ENCODE results near the gene AKAP7. TPM values are rescaled to one million over a fixed set of nuclear protein-coding genes. Genes with fewer than 3 reads are reported as not detected.

AKAP7 gene
- total RNA-seq, 1 donor from 2014 or later: 1.3 TPM

DNA sequence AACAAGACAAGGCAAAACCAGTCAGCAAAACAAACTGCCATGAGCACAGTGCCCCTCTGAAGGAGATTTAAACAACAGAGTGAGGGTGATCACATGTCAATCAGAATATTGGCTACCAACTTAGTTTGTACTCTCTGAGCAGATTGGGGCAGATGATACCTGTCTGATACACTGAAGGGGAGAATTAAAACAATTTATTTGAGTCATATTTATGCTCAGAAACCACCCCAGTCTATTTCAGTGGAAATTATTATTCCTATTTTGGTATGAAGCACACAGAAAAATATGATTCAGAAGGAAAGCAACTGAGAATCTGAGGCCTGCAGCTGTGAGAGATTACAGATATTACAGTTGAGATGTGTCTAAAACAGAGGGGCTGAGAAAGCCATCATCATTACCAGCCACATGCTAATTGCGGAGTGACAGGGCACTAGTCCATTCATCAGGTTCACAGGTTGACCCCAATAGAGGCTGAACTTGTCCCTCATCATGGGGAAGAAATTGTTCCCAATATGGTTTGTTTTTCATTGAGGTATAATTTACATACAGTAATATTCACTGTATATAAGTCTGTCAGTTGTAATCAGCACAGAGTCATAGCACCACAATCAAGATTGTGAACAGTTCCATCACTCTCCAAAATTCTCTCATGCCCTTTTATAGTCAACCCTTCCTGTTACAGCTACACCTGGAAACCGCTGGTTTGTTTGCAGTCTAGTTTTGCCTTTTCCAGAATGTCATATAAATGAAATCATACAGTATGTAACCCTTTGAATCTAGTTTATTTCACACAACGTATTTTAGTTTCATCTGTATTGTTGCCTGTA, 134.5 kb downstream of the AKAP7 start:
- DNase-seq (ENCODE audit: low read depth) (no peak), FAIRE-seq (no peak)
- no peaks in the 10 kb centered on the region for H3K36me3 ChIP-seq (ENCODE audit: control insufficient read depth, insufficient read depth, low read length)

DNA sequence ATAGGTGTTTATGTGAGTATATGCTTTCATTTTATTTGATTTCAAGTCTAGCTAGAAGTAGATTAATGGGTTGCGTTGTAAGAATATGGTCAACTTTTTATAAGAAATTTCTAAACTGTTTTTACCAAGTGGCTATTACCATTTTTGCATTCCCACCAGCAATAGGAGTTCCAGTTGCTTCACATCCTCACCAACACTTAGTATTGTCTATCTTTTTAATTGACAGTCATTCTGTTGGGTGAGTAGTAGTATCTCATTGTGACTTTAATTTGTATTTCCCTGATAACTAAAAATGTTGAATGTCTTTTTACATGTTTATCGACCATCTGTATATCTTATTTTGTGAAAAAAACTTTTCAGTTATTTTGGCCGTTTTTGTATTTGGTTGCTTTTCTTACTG, 135.3 kb downstream of the AKAP7 start:
- DNase-seq (ENCODE audit: low read depth) (no peak), FAIRE-seq (no peak)
- Histone ChIP-seq H3K27me3 (ENCODE audit: control insufficient read depth, insufficient read depth, low read length) (no peaks in the 10 kb centered on the region), H3K4me3 (ENCODE audit: low read depth, low read length) (no peak overlapping the region), H3K36me3 (ENCODE audit: control insufficient read depth, insufficient read depth, low read length) (no peaks in the 10 kb centered on the region)
- TF ChIP-seq, protein P1, sequence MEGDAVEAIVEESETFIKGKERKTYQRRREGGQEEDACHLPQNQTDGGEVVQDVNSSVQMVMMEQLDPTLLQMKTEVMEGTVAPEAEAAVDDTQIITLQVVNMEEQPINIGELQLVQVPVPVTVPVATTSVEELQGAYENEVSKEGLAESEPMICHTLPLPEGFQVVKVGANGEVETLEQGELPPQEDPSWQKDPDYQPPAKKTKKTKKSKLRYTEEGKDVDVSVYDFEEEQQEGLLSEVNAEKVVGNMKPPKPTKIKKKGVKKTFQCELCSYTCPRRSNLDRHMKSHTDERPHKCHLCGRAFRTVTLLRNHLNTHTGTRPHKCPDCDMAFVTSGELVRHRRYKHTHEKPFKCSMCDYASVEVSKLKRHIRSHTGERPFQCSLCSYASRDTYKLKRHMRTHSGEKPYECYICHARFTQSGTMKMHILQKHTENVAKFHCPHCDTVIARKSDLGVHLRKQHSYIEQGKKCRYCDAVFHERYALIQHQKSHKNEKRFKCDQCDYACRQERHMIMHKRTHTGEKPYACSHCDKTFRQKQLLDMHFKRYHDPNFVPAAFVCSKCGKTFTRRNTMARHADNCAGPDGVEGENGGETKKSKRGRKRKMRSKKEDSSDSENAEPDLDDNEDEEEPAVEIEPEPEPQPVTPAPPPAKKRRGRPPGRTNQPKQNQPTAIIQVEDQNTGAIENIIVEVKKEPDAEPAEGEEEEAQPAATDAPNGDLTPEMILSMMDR (IDR thresholded peaks at IDR 0.05; ENCODE audit: insufficient read depth, low read length, severe bottlenecking): no peak

More for the DNA sequence above, 134.5 kb downstream of the AKAP7 start:
- TF ChIP-seq, protein P1 (IDR thresholded peaks at IDR 0.05; ENCODE audit: insufficient read depth, low read length, severe bottlenecking): no peak
- H3K4me3 ChIP-seq (ENCODE audit: low read depth, low read length): no peak overlapping the region
- no peaks in the 10 kb centered on the region for H3K27me3 ChIP-seq (ENCODE audit: control insufficient read depth, insufficient read depth, low read length)

DNA sequence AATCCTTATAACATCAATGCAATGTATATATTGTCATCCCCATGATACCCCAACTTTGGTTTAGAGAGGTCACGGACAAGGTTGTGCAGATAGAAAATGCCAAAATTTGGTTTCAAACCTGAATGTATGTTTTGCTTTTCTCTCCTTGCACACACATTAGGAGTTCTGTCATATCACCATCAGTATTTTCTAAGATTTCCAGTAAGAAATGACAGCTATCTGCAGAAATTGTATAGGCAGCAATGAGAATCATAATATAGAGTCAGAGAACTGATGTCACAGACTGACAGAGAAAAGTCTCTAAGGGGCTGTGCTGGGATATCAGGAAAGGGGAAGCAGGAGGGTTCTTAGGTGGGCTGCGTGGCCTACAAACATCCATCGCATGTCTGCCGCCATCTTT, 140.0 kb downstream of the AKAP7 start:
- no peak for FAIRE-seq
- TF ChIP-seq, protein P1 (IDR thresholded peaks at IDR 0.05; ENCODE audit: insufficient read depth, low read length, severe bottlenecking): no peak
- DNase-seq (ENCODE audit: low read depth): no peak
- no peaks in the 10 kb centered on the region for H3K27me3 ChIP-seq (ENCODE audit: control insufficient read depth, insufficient read depth, low read length)
- H3K4me3 ChIP-seq (ENCODE audit: low read depth, low read length): no peak overlapping the region
- no peaks in the 10 kb centered on the region for H3K36me3 ChIP-seq (ENCODE audit: control insufficient read depth, insufficient read depth, low read length)

DNA sequence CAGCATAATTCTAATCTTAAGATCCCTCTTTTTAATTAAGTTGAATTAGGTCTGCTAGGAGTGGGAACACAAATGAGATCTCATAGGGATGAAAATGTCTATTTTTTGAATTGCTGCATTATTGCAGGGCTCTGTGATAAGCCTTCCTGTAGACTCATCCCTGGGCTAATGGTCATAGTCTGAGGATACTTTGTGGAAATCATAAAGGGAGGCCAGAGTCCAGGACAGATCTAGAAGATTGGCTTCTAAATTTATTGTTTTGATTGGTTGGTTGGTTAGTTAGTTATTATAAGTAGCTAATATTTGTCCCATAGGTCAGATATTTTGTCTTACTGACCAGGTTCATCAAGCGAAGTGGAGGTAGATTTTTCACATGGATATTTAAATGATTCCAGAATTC, 142.3 kb downstream of the AKAP7 start:
- DNase-seq (ENCODE audit: low read depth): no peak
- no peak overlapping the region for H3K4me3 ChIP-seq (ENCODE audit: low read depth, low read length)
- FAIRE-seq: no peak
- no peaks in the 10 kb centered on the region for H3K27me3 ChIP-seq (ENCODE audit: control insufficient read depth, insufficient read depth, low read length)
- TF ChIP-seq, protein P1 (IDR thresholded peaks at IDR 0.05; ENCODE audit: insufficient read depth, low read length, severe bottlenecking): no peak
- no peaks in the 10 kb centered on the region for H3K36me3 ChIP-seq (ENCODE audit: control insufficient read depth, insufficient read depth, low read length)

DNA sequence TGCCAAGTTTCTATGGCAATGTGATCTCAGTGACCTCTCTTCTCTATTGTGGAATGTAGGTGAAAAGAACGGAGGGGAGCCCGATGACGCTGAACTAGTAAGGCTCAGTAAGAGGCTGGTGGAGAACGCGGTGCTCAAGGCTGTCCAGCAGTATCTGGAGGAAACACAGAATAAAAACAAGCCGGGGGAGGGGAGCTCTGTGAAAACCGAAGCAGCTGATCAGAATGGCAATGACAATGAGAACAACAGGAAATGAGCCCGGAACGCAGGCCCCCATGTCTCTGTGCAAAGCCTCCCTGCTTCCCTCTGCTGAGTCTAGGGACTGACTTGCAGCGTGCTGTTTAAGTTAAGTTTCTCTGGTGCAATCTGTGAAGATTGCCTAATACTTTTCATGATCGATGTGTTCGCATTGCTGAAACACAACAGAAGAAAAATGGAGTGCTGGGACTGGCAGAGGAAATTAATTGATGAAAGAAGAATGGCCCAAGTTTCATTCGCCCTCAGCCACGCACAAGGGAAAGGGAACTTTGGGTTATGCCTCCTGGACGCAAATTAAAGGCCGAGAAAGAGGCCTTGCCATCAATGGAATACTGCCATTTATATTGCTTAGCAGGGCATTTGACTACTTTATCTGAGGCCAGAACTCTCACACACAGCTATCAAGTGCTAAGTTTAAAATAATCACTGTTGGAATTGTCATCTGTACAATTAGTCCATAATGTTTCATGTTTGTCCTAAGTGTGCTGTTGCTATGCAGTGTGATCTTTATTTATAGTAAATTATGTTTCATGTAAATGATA, 146.4 kb downstream of the AKAP7 start:
- Histone ChIP-seq H3K4me3 (ENCODE audit: low read depth, low read length) (no peak overlapping the region), H3K36me3 (ENCODE audit: control insufficient read depth, insufficient read depth, low read length) (no peaks in the 10 kb centered on the region), H3K27me3 (ENCODE audit: control insufficient read depth, insufficient read depth, low read length) (no peaks in the 10 kb centered on the region)
- no peak for DNase-seq (ENCODE audit: low read depth)
- FAIRE-seq: no peak
- TF ChIP-seq, protein P1 (IDR thresholded peaks at IDR 0.05; ENCODE audit: insufficient read depth, low read length, severe bottlenecking): no peak

Measured in bronchial epithelial cell (primary cell).